ENCODE data around the gene ZNF511. TPM values are rescaled to one million over a fixed set of nuclear protein-coding genes. Genes with fewer than 3 reads are reported as not detected.
"Not testable (repeated sequence)": the region's sequence is repeated elsewhere in the genome, so short reads cannot be mapped to it uniquely, and the experiment has no call there.

ZNF511 gene
- 49.3 TPM for polyA plus RNA-seq (2013, experiment 1 of 2; ENCODE audit: insufficient read length)
- polyA plus RNA-seq (2013, experiment 2 of 2; ENCODE audit: insufficient read length): 43.6 TPM

- peak; percentile 88 for DNase-seq
Observed at GRCh38 chr10:133308421-133309099, at the start of gene ZNF511, which contains the start of gene TUBGCP2. Gene ZNF511 (plus strand): TSS chr10:133308914. CDS start chr10:133308944, 30 bp downstream. Gene TUBGCP2 (minus strand): TSS chr10:133308872. CDS start chr10:133302941, 5,931 bp downstream.

- DNase-seq: no peak
Observed at GRCh38 chr10:133259602-133259989, 49.1 kb upstream of the ZNF511 start.

- peak; percentile 25 for DNase-seq
Observed at GRCh38 chr10:133260895-133261725, 47.6 kb upstream of the ZNF511 start.

- DNase-seq: peak; percentile 79
Observed at GRCh38 chr10:133261726-133262325, 46.9 kb upstream of the ZNF511 start.

- no peak for DNase-seq
Observed at GRCh38 chr10:133262696-133263095, 46.0 kb upstream of the ZNF511 start.

GRCh38 chr10:133263674-133264073 lies 45.0 kb upstream of the ZNF511 start:
- DNase-seq: no peak

- no peak for DNase-seq
Observed at GRCh38 chr10:133264461-133264860, 44.3 kb upstream of the ZNF511 start.

- DNase-seq: not testable (repeated sequence)
Observed at GRCh38 chr10:133265052-133265451, 43.7 kb upstream of the ZNF511 start.

- DNase-seq: no peak
Observed at GRCh38 chr10:133266056-133266795, 42.5 kb upstream of the ZNF511 start.

- no peak for DNase-seq
Observed at GRCh38 chr10:133267293-133267692, 41.4 kb upstream of the ZNF511 start.

- DNase-seq: no peak
Observed at GRCh38 chr10:133267829-133268228, 40.9 kb upstream of the ZNF511 start.

GRCh38 chr10:133268532-133268931 lies 40.2 kb upstream of the ZNF511 start:
- DNase-seq: no peak

- DNase-seq: no peak
Observed at GRCh38 chr10:133269367-133269766, 39.3 kb upstream of the ZNF511 start.

GRCh38 chr10:133270204-133270603 lies 38.5 kb upstream of the ZNF511 start:
- no peak for DNase-seq

- DNase-seq: no peak
Observed at GRCh38 chr10:133270773-133271297, 37.9 kb upstream of the ZNF511 start.

- DNase-seq: no peak
Observed at GRCh38 chr10:133271521-133272300, 37.0 kb upstream of the ZNF511 start.

GRCh38 chr10:133272301-133272963 lies 36.3 kb upstream of the ZNF511 start:
- no peak for DNase-seq

GRCh38 chr10:133272964-133273420 lies 35.7 kb upstream of the ZNF511 start:
- DNase-seq: no peak

- no peak for DNase-seq
Observed at GRCh38 chr10:133273534-133274143, 35.1 kb upstream of the ZNF511 start.
